Neural progenitor cell (in vitro differentiated cells): ENCODE data around the gene RNF214. TPM values are rescaled to one million over a fixed set of nuclear protein-coding genes. Genes with fewer than 3 reads are reported as not detected.
A peak's percentile ranks its signal among the peaks of the same experiment; 100 is the strongest.

Experiments
- DNase-seq: peaks from one replicate; pipeline ENCODE4 v3.0.0-alpha.2; 2016; ENCODE audit warnings: low spot score
- H2AFZ ChIP-seq: fragments of 200-600 bp; sonication (generic); replicated peaks from 2 replicates; pipeline ENCODE4 v1.6.1; 2016; ENCODE audit warnings: antibody characterized with exemption
- H3F3A ChIP-seq: fragments of 200-600 bp; sonication (generic); 2 replicates; pipeline ENCODE4 v1.6.1; 2016; ENCODE audit warnings: antibody characterized with exemption, low read depth
- H3K27ac ChIP-seq: fragments of 200-600 bp; sonication (generic); 2 replicates; pipeline ENCODE4 v1.5.1; 2016; ENCODE audit warnings: mild to moderate bottlenecking
- H3K27me3 ChIP-seq: fragments of 200-600 bp; sonication (generic); 2 replicates; pipeline ENCODE4 v1.6.1; 2016; ENCODE audit warnings: mild to moderate bottlenecking, moderate library complexity
- H3K36me3 ChIP-seq: fragments of 200-600 bp; sonication (generic); 2 replicates; pipeline ENCODE4 v1.5.1; 2016
- H3K4me1 ChIP-seq: fragments of 200-600 bp; sonication (generic); 2 replicates; pipeline ENCODE4 v1.6.1; 2016; ENCODE audit warnings: mixed run types
- H3K4me2 ChIP-seq: fragments of 200-600 bp; sonication (generic); 2 replicates; pipeline ENCODE4 v1.6.1; 2016
- H3K4me3 ChIP-seq: fragments of 200-600 bp; sonication (generic); 2 replicates; pipeline ENCODE4 v1.5.1; 2016
- H3K79me2 ChIP-seq: fragments of 200-600 bp; sonication (generic); 2 replicates; pipeline ENCODE4 v1.6.1; 2016; ENCODE audit warnings: low read depth
- H3K9ac ChIP-seq: fragments of 200-600 bp; sonication (generic); 2 replicates; pipeline ENCODE4 v1.6.1; 2016
- H3K9me3 ChIP-seq: fragments of 200-600 bp; sonication (generic); 2 replicates; pipeline ENCODE4 v1.5.1; 2016; ENCODE audit warnings: low read depth
- H4K20me1 ChIP-seq: fragments of 200-600 bp; sonication (generic); 2 replicates; pipeline ENCODE4 v1.6.1; 2016; ENCODE audit warnings: low read depth
- H3K27ac Mint-ChIP-seq: 3 replicates; pipeline ENCODE4 v1.8.0; 2021; ENCODE audit warnings: mixed read lengths
- H3K27me3 Mint-ChIP-seq: 2 replicates; pipeline ENCODE4 v1.8.0; 2022; ENCODE audit warnings: low read depth, mild to moderate bottlenecking, inconsistent platforms, moderate library complexity, mixed read lengths; ENCODE audit not compliant: insufficient read depth
- H3K36me3 Mint-ChIP-seq: 3 replicates; pipeline ENCODE4 v1.8.0; 2021; ENCODE audit warnings: mixed read lengths
- H3K4me1 Mint-ChIP-seq: 3 replicates; pipeline ENCODE4 v1.8.0; 2021; ENCODE audit warnings: mixed read lengths
- H3K4me3 Mint-ChIP-seq: 3 replicates; pipeline ENCODE4 v1.8.0; 2021; ENCODE audit warnings: mild to moderate bottlenecking, moderate library complexity, mixed read lengths
- H3K9me3 Mint-ChIP-seq: 3 replicates; pipeline ENCODE4 v1.8.0; 2020; ENCODE audit warnings: mixed read lengths
- EZH2 ChIP-seq: fragments of 200-600 bp; sonication (generic); IDR thresholded peaks from 2 replicates; pipeline ENCODE4 v1.6.1; 2017; ENCODE audit warnings: antibody characterized with exemption, mild to moderate bottlenecking, moderate library complexity
- EZH2phosphoT487 ChIP-seq: fragments of 200-600 bp; sonication (generic); IDR thresholded peaks from 2 replicates; pipeline ENCODE4 v1.6.1; 2017; ENCODE audit warnings: antibody characterized with exemption
- total RNA-seq: library from RNA; depleted of rRNA; stranded (reverse); fragments of >200 nt; gene quantifications from 2 replicates; pipeline ENCODE4 v1.2.3, GENCODE V29; 2015; ENCODE audit warnings: low replicate concordance
- TF ChIP-seq, protein P1 (sequence below): fragments of 200-600 bp; sonication (generic); IDR thresholded peaks from 2 replicates; pipeline ENCODE4 v1.5.1; 2017; ENCODE audit warnings: antibody characterized with exemption, mild to moderate bottlenecking

RNF214 gene
- total RNA-seq, 1 donor from 2014 or later = 43.6 TPM

DNA sequence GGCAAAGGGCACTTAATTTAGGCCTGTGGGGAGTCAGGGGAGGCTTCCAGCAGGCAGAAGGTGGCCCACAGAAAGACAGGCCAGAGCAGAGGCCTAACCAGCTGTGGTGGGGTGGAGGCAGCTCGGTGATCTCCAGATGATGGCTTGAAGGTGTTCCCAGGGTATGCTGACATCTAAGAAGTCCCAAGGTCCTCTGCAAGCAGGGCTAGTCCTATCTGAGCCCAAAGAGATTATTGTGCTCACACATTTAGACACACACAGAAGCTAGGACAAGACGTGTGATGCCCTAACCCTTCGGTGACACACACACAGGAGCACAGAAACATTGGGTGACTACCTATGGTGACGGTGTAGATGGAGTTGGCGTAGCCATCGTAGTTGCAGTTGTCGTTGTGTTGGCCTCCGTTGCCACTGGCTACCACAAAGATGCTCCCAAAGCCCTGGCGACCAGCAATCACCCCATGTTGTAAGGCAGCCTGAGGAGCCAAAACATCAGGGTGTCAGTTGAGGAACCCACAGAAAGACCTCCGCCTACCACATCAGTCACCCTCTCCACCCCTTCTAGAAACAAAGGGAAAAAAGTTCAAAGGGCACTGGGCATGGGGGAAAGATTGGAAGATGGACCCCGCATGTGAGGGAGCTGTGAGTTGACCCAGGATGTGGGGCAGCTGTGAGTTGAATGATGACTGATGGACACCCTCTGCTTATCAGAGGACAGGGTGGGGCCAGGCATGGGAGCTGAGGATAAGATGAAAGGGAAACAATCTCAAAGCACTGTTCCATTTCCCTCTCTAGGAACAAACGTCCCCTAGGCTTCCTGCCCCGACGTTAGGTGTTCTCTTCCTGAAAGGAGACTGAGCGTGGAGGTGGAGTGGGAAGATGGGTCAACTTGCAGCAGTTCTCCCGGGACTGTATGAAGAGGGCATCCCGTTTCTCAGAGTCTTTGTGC lies 8.5 kb upstream of the RNF214 start:
- H3K79me2 ChIP-seq = no peaks in the 10 kb centered on the region
- no peak overlapping the region for H3K9ac ChIP-seq
- no peak overlapping the region for H3K4me3 Mint-ChIP-seq
- peaks cover 3% of the 10 kb centered on the region for H3K4me1 Mint-ChIP-seq
- H4K20me1 ChIP-seq = no peaks in the 10 kb centered on the region
- peaks cover 8% of the 10 kb centered on the region for H3K36me3 Mint-ChIP-seq
- peaks cover 8% of the 10 kb centered on the region for H3F3A ChIP-seq
- no peak overlapping the region for H2AFZ ChIP-seq
- no peak overlapping the region for H3K4me2 ChIP-seq
- no peak overlapping the region for H3K27ac Mint-ChIP-seq
- H3K27me3 ChIP-seq = no peaks in the 10 kb centered on the region
- TF ChIP-seq EZH2phosphoT487 (no peak), EZH2 (no peak)
- TF ChIP-seq, protein P1, sequence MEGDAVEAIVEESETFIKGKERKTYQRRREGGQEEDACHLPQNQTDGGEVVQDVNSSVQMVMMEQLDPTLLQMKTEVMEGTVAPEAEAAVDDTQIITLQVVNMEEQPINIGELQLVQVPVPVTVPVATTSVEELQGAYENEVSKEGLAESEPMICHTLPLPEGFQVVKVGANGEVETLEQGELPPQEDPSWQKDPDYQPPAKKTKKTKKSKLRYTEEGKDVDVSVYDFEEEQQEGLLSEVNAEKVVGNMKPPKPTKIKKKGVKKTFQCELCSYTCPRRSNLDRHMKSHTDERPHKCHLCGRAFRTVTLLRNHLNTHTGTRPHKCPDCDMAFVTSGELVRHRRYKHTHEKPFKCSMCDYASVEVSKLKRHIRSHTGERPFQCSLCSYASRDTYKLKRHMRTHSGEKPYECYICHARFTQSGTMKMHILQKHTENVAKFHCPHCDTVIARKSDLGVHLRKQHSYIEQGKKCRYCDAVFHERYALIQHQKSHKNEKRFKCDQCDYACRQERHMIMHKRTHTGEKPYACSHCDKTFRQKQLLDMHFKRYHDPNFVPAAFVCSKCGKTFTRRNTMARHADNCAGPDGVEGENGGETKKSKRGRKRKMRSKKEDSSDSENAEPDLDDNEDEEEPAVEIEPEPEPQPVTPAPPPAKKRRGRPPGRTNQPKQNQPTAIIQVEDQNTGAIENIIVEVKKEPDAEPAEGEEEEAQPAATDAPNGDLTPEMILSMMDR = no peak
- no peaks in the 10 kb centered on the region for H3K27me3 Mint-ChIP-seq
- DNase-seq = no peak
- H3K36me3 ChIP-seq = no peaks in the 10 kb centered on the region
- no peak overlapping the region for H3K4me3 ChIP-seq
- H3K9me3 Mint-ChIP-seq = no peaks in the 10 kb centered on the region
- no peak overlapping the region for H3K27ac ChIP-seq
- H3K9me3 ChIP-seq = no peaks in the 10 kb centered on the region
- no peaks in the 10 kb centered on the region for H3K4me1 ChIP-seq

DNA sequence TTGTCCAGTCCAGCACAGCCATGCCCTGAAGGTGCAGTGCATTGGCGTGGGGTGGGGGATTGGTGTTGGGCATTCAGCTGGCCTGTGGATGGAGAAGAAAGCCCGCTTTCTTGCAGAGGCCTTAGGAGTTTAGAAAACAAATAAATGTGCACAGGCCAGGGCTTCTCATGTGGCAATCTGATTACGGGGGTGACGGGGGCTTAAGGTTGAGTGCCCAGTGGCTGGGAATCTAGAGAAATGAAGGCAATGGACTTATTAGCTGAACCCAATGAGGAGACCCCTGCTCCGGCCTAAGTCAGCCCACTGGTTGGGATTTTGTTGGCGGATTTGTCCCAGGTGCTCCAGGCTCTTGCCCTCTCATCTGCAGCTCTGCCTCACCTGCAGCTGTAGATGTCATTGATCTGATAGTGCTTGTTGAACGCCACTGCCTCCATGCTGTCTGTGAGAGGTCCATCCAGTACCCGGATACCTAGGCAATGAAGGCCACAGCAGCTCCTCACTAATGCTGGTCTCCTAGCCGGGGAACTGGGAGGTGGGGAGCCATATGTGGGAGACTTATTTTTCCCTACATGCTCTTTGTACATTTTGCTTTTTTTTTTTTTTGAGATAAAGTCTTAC lies 6.8 kb upstream of the RNF214 start:
- H3F3A ChIP-seq = peaks cover 8% of the 10 kb centered on the region
- H3K36me3 Mint-ChIP-seq = peaks cover 7% of the 10 kb centered on the region
- TF ChIP-seq, protein P1 = no peak
- TF ChIP-seq EZH2 = no peak
- no peak for TF ChIP-seq EZH2phosphoT487
- H3K27ac Mint-ChIP-seq = no peak overlapping the region
- peaks cover 11% of the 10 kb centered on the region for H3K4me1 Mint-ChIP-seq
- no peaks in the 10 kb centered on the region for H3K36me3 ChIP-seq
- no peaks in the 10 kb centered on the region for H3K9me3 ChIP-seq
- H3K79me2 ChIP-seq = peaks cover 9% of the 10 kb centered on the region
- H3K27me3 ChIP-seq = no peaks in the 10 kb centered on the region
- no peak for DNase-seq
- H3K9ac ChIP-seq = no peak overlapping the region
- no peak overlapping the region for H2AFZ ChIP-seq
- H3K4me2 ChIP-seq = no peak overlapping the region
- H3K27me3 Mint-ChIP-seq = no peaks in the 10 kb centered on the region
- no peaks in the 10 kb centered on the region for H3K4me1 ChIP-seq
- H3K9me3 Mint-ChIP-seq = no peaks in the 10 kb centered on the region
- H3K4me3 ChIP-seq = no peak overlapping the region
- H3K4me3 Mint-ChIP-seq = no peak overlapping the region
- no peak overlapping the region for H3K27ac ChIP-seq
- no peaks in the 10 kb centered on the region for H4K20me1 ChIP-seq

DNA sequence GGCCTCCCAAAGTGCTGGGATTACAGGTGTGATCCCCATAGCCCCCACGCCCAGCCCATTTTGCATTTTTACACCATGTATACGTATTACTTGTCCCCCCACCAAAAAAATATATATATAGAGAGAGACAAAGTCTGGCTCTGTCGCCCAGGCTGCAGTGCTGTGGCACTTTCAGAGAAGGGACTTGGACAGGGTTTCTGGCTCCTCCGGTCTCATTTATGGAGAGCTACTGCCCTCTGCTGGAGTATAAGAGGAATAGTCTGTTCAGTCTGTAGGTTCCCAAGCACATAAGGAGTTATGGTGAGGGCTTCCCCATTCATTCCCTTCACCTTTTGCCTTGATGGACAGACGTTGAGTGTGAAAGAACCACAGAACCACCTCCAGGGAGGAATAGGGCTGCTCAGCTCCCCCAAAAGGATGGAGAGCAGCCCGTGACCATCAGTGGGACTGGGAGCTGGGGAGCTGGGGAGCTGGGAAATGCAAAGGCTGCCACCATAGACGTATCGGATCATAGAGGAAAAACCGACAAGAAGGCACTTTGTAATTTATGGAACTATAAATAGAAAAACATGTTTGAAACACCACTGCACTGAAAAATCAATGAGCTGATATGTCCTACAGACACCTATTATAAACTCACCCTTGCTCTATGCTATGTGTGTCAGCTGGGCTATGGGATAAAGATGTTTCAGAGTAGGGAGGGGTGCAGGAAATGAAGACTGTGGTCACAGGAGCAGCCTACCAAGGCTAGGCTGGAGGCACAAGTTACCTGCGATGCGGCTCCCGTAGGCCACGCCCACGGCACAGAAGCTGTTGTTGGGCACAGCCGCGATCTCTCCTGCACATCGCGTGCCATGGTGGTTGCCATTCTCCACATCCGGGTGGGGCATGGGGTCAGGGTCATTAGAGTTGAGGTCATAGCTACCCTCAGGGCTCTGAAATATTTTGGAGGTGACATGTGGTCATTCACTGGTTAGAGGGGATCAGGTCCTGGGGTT lies 5.8 kb upstream of the RNF214 start:
- peak; percentile 84 for DNase-seq
- no peak overlapping the region for H3K27ac ChIP-seq
- peaks cover 7% of the 10 kb centered on the region for H3K36me3 Mint-ChIP-seq
- no peak overlapping the region for H2AFZ ChIP-seq
- H3K27me3 Mint-ChIP-seq = peaks cover under 1% of the 10 kb centered on the region
- peaks cover 19% of the 10 kb centered on the region for H3K79me2 ChIP-seq
- no peaks in the 10 kb centered on the region for H4K20me1 ChIP-seq
- peaks cover 8% of the 10 kb centered on the region for H3F3A ChIP-seq
- H3K36me3 ChIP-seq = no peaks in the 10 kb centered on the region
- H3K27ac Mint-ChIP-seq = no peak overlapping the region
- peaks cover 21% of the 10 kb centered on the region for H3K4me1 Mint-ChIP-seq
- H3K4me3 ChIP-seq = no peak overlapping the region
- peaks cover 4% of the 10 kb centered on the region for H3K4me1 ChIP-seq
- H3K9me3 ChIP-seq = no peaks in the 10 kb centered on the region
- no peaks in the 10 kb centered on the region for H3K9me3 Mint-ChIP-seq
- no peak overlapping the region for H3K9ac ChIP-seq
- H3K4me2 ChIP-seq = no peak overlapping the region
- no peaks in the 10 kb centered on the region for H3K27me3 ChIP-seq
- TF ChIP-seq EZH2 (no peak), EZH2phosphoT487 (no peak)
- TF ChIP-seq, protein P1 = peak; percentile 85
- H3K4me3 Mint-ChIP-seq = no peak overlapping the region
